ENCODE results near the gene CHRNB2.

CHRNB2 gene

DNA sequence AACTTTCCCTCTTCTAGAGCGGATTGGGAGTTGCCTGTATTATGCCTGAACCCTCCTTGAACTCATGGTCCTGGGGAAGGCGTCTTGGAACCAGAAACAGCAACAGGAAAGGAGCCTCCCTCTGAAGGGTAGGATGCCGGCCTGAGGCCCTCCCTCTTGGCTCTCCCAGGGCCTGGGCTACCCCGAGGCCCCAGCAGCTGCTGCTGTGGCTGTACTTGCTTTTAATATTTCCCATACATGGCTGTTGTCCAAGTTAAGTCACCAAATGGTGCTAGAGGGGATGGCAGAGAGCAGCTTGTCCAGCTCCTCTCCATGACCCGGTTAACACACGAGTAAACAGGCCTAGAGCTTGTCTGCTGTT is 10.5 kb downstream of the CHRNB2 start:
- Histone ChIP-seq H3K27me3 (replicated peaks) (no peaks in the 10 kb centered on the region), H3K27ac (no peak overlapping the region), H3K36me3 (replicated peaks) (peaks cover 55% of the 10 kb centered on the region), H3K4me3 (ENCODE audit: low read depth, low read length) (no peak overlapping the region)
- TF ChIP-seq, protein P1, sequence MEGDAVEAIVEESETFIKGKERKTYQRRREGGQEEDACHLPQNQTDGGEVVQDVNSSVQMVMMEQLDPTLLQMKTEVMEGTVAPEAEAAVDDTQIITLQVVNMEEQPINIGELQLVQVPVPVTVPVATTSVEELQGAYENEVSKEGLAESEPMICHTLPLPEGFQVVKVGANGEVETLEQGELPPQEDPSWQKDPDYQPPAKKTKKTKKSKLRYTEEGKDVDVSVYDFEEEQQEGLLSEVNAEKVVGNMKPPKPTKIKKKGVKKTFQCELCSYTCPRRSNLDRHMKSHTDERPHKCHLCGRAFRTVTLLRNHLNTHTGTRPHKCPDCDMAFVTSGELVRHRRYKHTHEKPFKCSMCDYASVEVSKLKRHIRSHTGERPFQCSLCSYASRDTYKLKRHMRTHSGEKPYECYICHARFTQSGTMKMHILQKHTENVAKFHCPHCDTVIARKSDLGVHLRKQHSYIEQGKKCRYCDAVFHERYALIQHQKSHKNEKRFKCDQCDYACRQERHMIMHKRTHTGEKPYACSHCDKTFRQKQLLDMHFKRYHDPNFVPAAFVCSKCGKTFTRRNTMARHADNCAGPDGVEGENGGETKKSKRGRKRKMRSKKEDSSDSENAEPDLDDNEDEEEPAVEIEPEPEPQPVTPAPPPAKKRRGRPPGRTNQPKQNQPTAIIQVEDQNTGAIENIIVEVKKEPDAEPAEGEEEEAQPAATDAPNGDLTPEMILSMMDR (IDR thresholded peaks at IDR 0.05; ENCODE audit: low read depth, low read length, missing control alignments), result no peak
- in situ Hi-C loops (cut with HindIII; ENCODE audit: low pct_ligation_motif_present, low sequenced_read_pairs), result no loop called here
- no peak for DNase-seq

DNA sequence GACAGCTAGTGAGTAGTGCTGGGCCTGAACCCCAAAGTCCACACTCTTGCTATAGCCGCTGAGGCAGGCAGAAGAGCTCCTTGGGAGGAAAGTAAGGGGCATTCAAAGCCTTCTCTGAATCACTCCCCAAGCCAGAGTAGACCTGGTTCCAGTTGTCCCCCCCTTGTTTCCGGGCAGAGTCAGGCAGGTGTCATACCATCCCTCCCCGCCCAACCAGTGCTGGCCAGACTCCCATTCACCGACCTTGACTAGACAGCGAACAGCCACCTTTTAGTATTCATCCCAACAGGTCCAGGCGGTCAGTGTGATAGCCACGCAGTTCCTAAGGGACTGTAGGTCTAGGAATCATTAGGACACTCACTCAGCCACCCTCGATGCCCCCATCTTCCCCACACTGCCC is 11.8 kb downstream of the CHRNB2 start:
- Histone ChIP-seq H3K27ac (no peak overlapping the region), H3K36me3 (replicated peaks) (peaks cover 68% of the 10 kb centered on the region), H3K27me3 (replicated peaks) (no peaks in the 10 kb centered on the region), H3K4me3 (ENCODE audit: low read depth, low read length) (no peak overlapping the region)
- TF ChIP-seq, protein P1 (IDR thresholded peaks at IDR 0.05; ENCODE audit: low read depth, low read length, missing control alignments), result no peak
- in situ Hi-C loops (cut with HindIII; ENCODE audit: low pct_ligation_motif_present, low sequenced_read_pairs), result no loop called here
- DNase-seq, result no peak

DNA sequence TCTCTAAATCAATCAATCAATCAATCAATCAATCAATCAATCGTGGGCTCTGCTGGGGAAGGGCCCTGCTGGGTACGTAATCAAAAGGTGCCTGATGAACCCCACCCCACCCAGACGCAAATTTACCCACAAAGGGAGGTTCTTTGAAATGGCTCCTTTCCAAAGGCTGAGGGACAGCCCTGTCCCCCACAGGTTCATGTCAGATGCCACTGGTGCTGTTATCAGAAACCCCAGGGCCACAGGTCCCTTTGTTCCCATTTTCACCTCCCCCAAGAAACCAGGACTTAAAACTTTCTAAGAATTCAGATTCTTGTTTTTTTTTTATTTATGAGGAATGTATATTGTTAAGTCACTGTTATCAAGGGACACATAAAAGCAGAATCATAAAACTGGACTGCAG is 14.2 kb downstream of the CHRNB2 start:
- in situ Hi-C loops (cut with HindIII; ENCODE audit: low pct_ligation_motif_present, low sequenced_read_pairs), result no loop called here
- DNase-seq, result no peak
- H3K4me3 ChIP-seq (ENCODE audit: low read depth, low read length), result no peak overlapping the region
- no peaks in the 10 kb centered on the region for H3K27me3 ChIP-seq (replicated peaks)
- TF ChIP-seq, protein P1 (IDR thresholded peaks at IDR 0.05; ENCODE audit: low read depth, low read length, missing control alignments), result no peak
- H3K36me3 ChIP-seq (replicated peaks), result peaks cover 91% of the 10 kb centered on the region
- no peak overlapping the region for H3K27ac ChIP-seq

DNA sequence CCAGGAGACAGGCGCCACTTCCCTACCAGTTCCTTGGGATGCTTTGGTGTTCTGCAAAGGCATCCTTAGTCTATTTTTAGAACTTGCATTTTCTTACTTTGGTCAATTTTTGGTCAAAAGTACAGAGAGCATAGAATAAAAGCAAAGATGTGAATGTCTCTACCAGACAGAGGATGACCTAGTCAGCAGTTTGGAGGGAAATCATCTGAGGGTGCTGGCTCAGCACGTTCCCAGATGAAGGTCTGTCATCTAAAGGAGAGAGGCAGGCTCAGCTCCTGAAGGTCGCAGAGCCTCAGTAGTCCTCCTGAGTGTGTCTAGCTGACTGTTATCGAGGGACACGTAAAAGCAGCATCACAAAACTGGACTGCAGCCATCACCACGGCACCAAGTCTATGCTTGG is 15.3 kb downstream of the CHRNB2 start:
- no peak for DNase-seq
- no peak overlapping the region for H3K27ac ChIP-seq
- H3K36me3 ChIP-seq (replicated peaks), result peaks cover 91% of the 10 kb centered on the region
- H3K4me3 ChIP-seq (ENCODE audit: low read depth, low read length), result no peak overlapping the region
- in situ Hi-C loops (cut with HindIII; ENCODE audit: low pct_ligation_motif_present, low sequenced_read_pairs), result no loop called here
- no peaks in the 10 kb centered on the region for H3K27me3 ChIP-seq (replicated peaks)
- TF ChIP-seq, protein P1 (IDR thresholded peaks at IDR 0.05; ENCODE audit: low read depth, low read length, missing control alignments), result no peak

DNA sequence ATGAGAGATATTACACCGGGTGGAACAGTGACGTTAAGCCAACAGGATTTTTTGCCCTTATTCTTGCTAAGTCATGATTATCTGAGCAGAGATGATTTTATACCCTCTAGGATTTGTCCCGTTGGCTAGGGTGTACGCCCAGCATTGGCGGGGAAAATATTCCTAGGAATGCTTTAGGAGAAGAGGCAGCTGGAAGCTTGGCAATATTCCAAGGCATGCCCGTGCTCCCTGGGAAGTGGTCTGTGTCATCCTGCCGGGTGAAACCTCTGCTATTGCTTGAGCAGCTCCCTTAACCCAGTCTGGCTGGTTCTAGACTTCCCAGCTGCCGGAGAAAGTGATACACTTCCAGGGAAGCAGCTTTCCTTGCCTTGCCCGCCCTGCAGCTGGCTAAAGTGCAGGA is 16.2 kb downstream of the CHRNB2 start:
- in situ Hi-C loops (cut with HindIII; ENCODE audit: low pct_ligation_motif_present, low sequenced_read_pairs), result no loop called here
- Histone ChIP-seq H3K36me3 (replicated peaks) (peaks cover 92% of the 10 kb centered on the region), H3K4me3 (ENCODE audit: low read depth, low read length) (no peak overlapping the region), H3K27me3 (replicated peaks) (no peaks in the 10 kb centered on the region), H3K27ac (no peak overlapping the region)
- TF ChIP-seq, protein P1 (IDR thresholded peaks at IDR 0.05; ENCODE audit: low read depth, low read length, missing control alignments), result no peak
- no peak for DNase-seq

DNA sequence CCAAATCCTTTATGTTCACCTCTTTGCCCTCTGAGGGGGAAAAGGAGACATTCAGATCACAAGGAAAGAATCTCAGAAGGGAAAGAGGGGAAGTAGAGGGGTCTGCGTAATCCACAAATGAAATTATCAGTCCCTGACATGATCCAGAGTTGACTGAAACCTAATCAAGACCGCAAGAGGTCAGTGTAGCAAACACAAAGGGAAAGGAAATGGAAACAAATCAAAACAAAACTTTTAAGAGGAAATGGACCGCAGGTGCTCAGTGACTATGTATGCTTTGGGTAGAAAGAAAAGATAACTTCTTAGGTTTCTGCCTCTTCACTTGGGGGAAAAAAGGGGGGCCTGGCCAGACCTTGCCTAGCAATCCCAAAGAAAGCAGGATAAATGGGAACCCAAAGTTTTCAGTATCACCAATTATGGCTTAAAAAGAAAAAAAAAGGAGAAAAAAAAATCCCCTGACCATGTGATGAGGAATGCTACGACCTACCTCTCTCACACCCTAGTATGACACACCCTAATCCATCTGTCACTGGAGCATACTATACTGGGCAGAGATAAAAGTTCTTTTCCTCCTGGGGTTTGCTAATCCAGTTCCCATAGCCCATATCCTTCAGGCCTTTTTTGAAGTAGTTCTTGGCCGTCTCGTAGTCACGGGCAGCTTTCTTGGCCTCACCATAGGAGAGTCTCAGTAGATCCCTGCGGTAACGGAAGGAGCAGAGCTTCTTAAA is 16.9 kb downstream of the CHRNB2 start:
- Histone ChIP-seq H3K36me3 (replicated peaks) (peaks cover 93% of the 10 kb centered on the region), H3K27me3 (replicated peaks) (no peaks in the 10 kb centered on the region), H3K27ac (no peak overlapping the region), H3K4me3 (ENCODE audit: low read depth, low read length) (no peak overlapping the region)
- DNase-seq, result no peak
- TF ChIP-seq, protein P1 (IDR thresholded peaks at IDR 0.05; ENCODE audit: low read depth, low read length, missing control alignments), result no peak
- in situ Hi-C loops (cut with HindIII; ENCODE audit: low pct_ligation_motif_present, low sequenced_read_pairs), result no loop called here

Data from brain microvascular endothelial cell (primary cell).